GM21723 (cell line): ENCODE results near the gene HEATR5A.

ENCODE experiments used
- ATAC-seq: cut with Tn5 transposase; IDR thresholded peaks from one replicate; pipeline ENCODE4 v1.9.1; 2021; ENCODE audit warnings: mild to moderate bottlenecking, moderate library complexity; ENCODE audit not compliant: unreplicated experiment

The HEATR5A gene

GRCh38 chr14:31428011-31428410 lies 7.7 kb upstream of the HEATR5A start:
- no peak for ATAC-seq

GRCh38 chr14:31426663-31427062 lies 6.3 kb upstream of the HEATR5A start:
- no peak for ATAC-seq

GRCh38 chr14:31425905-31426304 lies 5.6 kb upstream of the HEATR5A start:
- no peak for ATAC-seq

- ATAC-seq = no peak
Measured at GRCh38 chr14:31421200-31421599, 850 bp upstream of the HEATR5A start.

GRCh38 chr14:31419967-31420318 lies 407 bp downstream of the HEATR5A start:
- ATAC-seq = peak; percentile 30

- no peak for ATAC-seq
Measured at GRCh38 chr14:31419179-31419966, 977 bp downstream of the HEATR5A start.

- no peak for ATAC-seq
Measured at GRCh38 chr14:31418440-31418839, 1.9 kb downstream of the HEATR5A start.

GRCh38 chr14:31414190-31414833 lies 6.0 kb downstream of the HEATR5A start:
- ATAC-seq = no peak

- ATAC-seq = no peak
Measured at GRCh38 chr14:31411218-31411727, 9.1 kb downstream of the HEATR5A start.

GRCh38 chr14:31410048-31410650 lies 10.2 kb downstream of the HEATR5A start:
- ATAC-seq = no peak

GRCh38 chr14:31408421-31408820 lies 11.9 kb downstream of the HEATR5A start:
- ATAC-seq = no peak

- no peak for ATAC-seq
Measured at GRCh38 chr14:31405599-31406232, 14.6 kb downstream of the HEATR5A start.

- ATAC-seq = no peak
Measured at GRCh38 chr14:31405106-31405505, 15.2 kb downstream of the HEATR5A start.

- no peak for ATAC-seq
Measured at GRCh38 chr14:31403707-31404106, 16.6 kb downstream of the HEATR5A start.

GRCh38 chr14:31402764-31403439 lies 17.4 kb downstream of the HEATR5A start:
- ATAC-seq = no peak

- ATAC-seq = no peak
Measured at GRCh38 chr14:31401369-31401932, 18.9 kb downstream of the HEATR5A start.

GRCh38 chr14:31400031-31400638 lies 20.2 kb downstream of the HEATR5A start:
- peak; percentile 60 for ATAC-seq

- ATAC-seq = no peak
Measured at GRCh38 chr14:31395572-31396205, 24.7 kb downstream of the HEATR5A start.

GRCh38 chr14:31395119-31395518 lies 25.2 kb downstream of the HEATR5A start:
- ATAC-seq = no peak
